Smooth muscle cell (in vitro differentiated cells): ENCODE data around the gene NCOA3. TPM values are rescaled to one million over a fixed set of nuclear protein-coding genes. Genes with fewer than 3 reads are reported as not detected.

Experiments used
- DNase-seq: peaks from one replicate; lab custom pipeline; 2025; ENCODE audit not compliant: unreplicated experiment; lab: John Stamatoyannopoulos, UW
- H2AFZ ChIP-seq: fragments of 200-600 bp; sonication (generic); 2 replicates; pipeline ENCODE4 v1.6.0; 2016; ENCODE audit warnings: antibody characterized with exemption, low read depth, mild to moderate bottlenecking
- H3F3A ChIP-seq: fragments of 200-600 bp; sonication (generic); 2 replicates; pipeline ENCODE4 v1.6.0; 2017; ENCODE audit warnings: antibody characterized with exemption, low read depth
- H3K27ac ChIP-seq: fragments of 200-600 bp; sonication (generic); 2 replicates; pipeline ENCODE4 v1.5.1; 2016; ENCODE audit warnings: low read depth, mild to moderate bottlenecking
- H3K27me3 ChIP-seq: fragments of 200-600 bp; sonication (generic); 2 replicates; pipeline ENCODE4 v1.6.1; 2016; ENCODE audit warnings: low read depth, mild to moderate bottlenecking
- H3K36me3 ChIP-seq: fragments of 200-600 bp; sonication (generic); 2 replicates; pipeline ENCODE4 v1.5.1; 2016; ENCODE audit warnings: low read depth
- H3K4me1 ChIP-seq: fragments of 200-600 bp; sonication (generic); 2 replicates; pipeline ENCODE4 v1.5.1; 2016; ENCODE audit warnings: low read depth
- H3K4me2 ChIP-seq: fragments of 200-600 bp; sonication (generic); 2 replicates; pipeline ENCODE4 v1.6.0; 2016; ENCODE audit warnings: mild to moderate bottlenecking
- H3K4me3 ChIP-seq: fragments of 200-600 bp; sonication (generic); 2 replicates; pipeline ENCODE4 v1.5.1; 2016; ENCODE audit warnings: mild to moderate bottlenecking
- H3K79me2 ChIP-seq: fragments of 200-600 bp; sonication (generic); 2 replicates; pipeline ENCODE4 v1.6.0; 2016; ENCODE audit warnings: low read depth, mild to moderate bottlenecking
- H3K9ac ChIP-seq: fragments of 200-600 bp; sonication (generic); 2 replicates; pipeline ENCODE4 v1.6.0; 2016; ENCODE audit warnings: low read depth
- H3K9me3 ChIP-seq: fragments of 200-600 bp; sonication (generic); replicated peaks from 2 replicates; pipeline ENCODE4 v1.5.1; 2016; ENCODE audit warnings: low read depth
- H4K20me1 ChIP-seq: fragments of 200-600 bp; sonication (generic); 2 replicates; pipeline ENCODE4 v1.6.0; 2016; ENCODE audit warnings: low read depth
- WGBS: methylation state at CpG from one replicate; pipeline ENCODE4 v1.1.7; 2016; ENCODE audit warnings: low lambda C conversion rate; 5-methylcytosine and 5-hydroxymethylcytosine counted together
- polyA plus RNA-seq: library from polyadenylated mRNA; unstranded; fragments of >200 nt; fragmentation: Nextera tagmentation; extraction: Ambion mirVana; gene quantifications from 2 replicates; pipeline ENCODE4 v1.2.1, GENCODE V29; 2016
- total RNA-seq: library from RNA; depleted of rRNA; stranded (reverse); fragments of >200 nt; gene quantifications from 2 replicates; pipeline ENCODE4 v1.2.3, GENCODE V29; 2014
- TF ChIP-seq, protein P1 (sequence below): fragments of 200-600 bp; sonication (generic); IDR thresholded peaks from 2 replicates; pipeline ENCODE4 v1.5.1; 2017; ENCODE audit warnings: borderline replicate concordance, mild to moderate bottlenecking, antibody characterized with exemption; ENCODE audit not compliant: insufficient read depth, poor library complexity, severe bottlenecking

NCOA3 gene
- total and polyA plus RNA-seq, 2 experiments from 2014 or later = 6.0 to 28.4 TPM

DNA sequence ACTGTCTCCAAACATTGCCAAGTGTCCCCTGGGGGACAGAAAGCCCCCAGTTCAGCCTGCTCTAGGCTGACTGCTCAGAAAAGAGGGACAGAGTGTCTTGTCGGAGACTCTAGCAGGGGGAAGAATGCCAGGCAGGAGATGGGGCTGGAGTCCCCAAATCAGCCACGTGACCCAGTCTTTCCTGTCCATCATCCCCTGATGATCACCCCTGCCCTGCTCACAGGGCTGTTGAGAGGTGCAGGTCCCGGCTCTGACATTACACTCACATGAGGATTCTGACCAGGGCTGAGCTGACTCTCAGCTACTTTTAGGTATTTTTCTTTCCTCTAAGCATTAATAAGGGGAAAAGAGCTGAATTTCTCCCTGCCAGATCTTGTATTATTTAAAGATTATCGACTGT lies 167.8 kb downstream of the NCOA3 start:
- 97% methylated on average over 4 of the region's 4 CpGs for WGBS
- Histone ChIP-seq H3K4me2 (no peak overlapping the region), H3K9me3 (no peaks in the 10 kb centered on the region), H3K4me3 (no peak overlapping the region), H4K20me1 (no peaks in the 10 kb centered on the region), H3K27me3 (no peaks in the 10 kb centered on the region), H3K36me3 (no peaks in the 10 kb centered on the region), H3K9ac (no peak overlapping the region), H3K4me1 (no peaks in the 10 kb centered on the region), H2AFZ (no peak overlapping the region), H3F3A (no peaks in the 10 kb centered on the region), H3K79me2 (no peaks in the 10 kb centered on the region), H3K27ac (no peak overlapping the region)
- TF ChIP-seq, protein P1, sequence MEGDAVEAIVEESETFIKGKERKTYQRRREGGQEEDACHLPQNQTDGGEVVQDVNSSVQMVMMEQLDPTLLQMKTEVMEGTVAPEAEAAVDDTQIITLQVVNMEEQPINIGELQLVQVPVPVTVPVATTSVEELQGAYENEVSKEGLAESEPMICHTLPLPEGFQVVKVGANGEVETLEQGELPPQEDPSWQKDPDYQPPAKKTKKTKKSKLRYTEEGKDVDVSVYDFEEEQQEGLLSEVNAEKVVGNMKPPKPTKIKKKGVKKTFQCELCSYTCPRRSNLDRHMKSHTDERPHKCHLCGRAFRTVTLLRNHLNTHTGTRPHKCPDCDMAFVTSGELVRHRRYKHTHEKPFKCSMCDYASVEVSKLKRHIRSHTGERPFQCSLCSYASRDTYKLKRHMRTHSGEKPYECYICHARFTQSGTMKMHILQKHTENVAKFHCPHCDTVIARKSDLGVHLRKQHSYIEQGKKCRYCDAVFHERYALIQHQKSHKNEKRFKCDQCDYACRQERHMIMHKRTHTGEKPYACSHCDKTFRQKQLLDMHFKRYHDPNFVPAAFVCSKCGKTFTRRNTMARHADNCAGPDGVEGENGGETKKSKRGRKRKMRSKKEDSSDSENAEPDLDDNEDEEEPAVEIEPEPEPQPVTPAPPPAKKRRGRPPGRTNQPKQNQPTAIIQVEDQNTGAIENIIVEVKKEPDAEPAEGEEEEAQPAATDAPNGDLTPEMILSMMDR = no peak
- no peak for DNase-seq

GRCh38 chr20:47669927-47670890 lies 168.5 kb downstream of the NCOA3 start:
- H3F3A ChIP-seq = no peaks in the 10 kb centered on the region
- 94% methylated on average over 21 of the region's 22 CpGs for WGBS
- TF ChIP-seq, protein P1 = no peak

GRCh38 chr20:47670913-47671312 lies 169.2 kb downstream of the NCOA3 start:
- H4K20me1 ChIP-seq = no peaks in the 10 kb centered on the region
- H2AFZ ChIP-seq = no peak overlapping the region
- H3K79me2 ChIP-seq = no peaks in the 10 kb centered on the region
- no peak overlapping the region for H3K4me2 ChIP-seq
- H3K4me1 ChIP-seq = no peaks in the 10 kb centered on the region
- TF ChIP-seq, protein P1 = no peak
- WGBS = 95% methylated on average over 10 of the region's 10 CpGs
- DNase-seq = no peak
- H3K27me3 ChIP-seq = no peaks in the 10 kb centered on the region
- no peaks in the 10 kb centered on the region for H3K9me3 ChIP-seq
- H3K4me3 ChIP-seq = no peak overlapping the region
- no peaks in the 10 kb centered on the region for H3K36me3 ChIP-seq
- no peaks in the 10 kb centered on the region for H3F3A ChIP-seq
- no peak overlapping the region for H3K9ac ChIP-seq
- H3K27ac ChIP-seq = no peak overlapping the region

More at GRCh38 chr20:47669927-47670890, 168.5 kb downstream of the NCOA3 start:
- no peak overlapping the region for H2AFZ ChIP-seq
- no peak overlapping the region for H3K27ac ChIP-seq
- no peaks in the 10 kb centered on the region for H3K27me3 ChIP-seq
- H4K20me1 ChIP-seq = no peaks in the 10 kb centered on the region
- H3K9ac ChIP-seq = no peak overlapping the region
- no peaks in the 10 kb centered on the region for H3K4me1 ChIP-seq
- H3K9me3 ChIP-seq = no peaks in the 10 kb centered on the region
- H3K36me3 ChIP-seq = no peaks in the 10 kb centered on the region
- H3K4me3 ChIP-seq = no peak overlapping the region
- H3K79me2 ChIP-seq = no peaks in the 10 kb centered on the region
- H3K4me2 ChIP-seq = no peak overlapping the region
- no peak for DNase-seq

DNA sequence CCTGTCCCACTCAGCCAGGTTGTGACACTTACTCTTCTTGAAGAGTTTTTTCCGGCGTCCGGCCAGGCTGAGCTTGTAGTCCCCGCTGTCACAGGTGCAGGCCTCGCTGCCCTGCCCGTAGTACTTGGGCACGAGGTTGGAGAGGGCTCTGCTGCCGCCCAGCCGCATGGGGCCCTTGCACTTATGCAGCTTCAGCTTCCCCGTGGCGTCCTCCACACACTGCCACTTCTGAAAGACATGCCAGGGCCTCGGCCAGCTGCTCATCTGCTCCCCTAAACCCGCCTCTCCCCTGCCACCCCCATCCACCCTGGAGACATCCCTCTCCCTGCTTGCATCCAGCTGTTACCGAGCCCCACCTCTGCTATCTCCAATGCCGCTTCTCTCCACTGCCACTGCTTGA lies 170.5 kb downstream of the NCOA3 start:
- TF ChIP-seq, protein P1 = no peak
- Histone ChIP-seq H4K20me1 (no peaks in the 10 kb centered on the region), H2AFZ (no peak overlapping the region), H3K4me3 (no peak overlapping the region), H3K4me1 (no peaks in the 10 kb centered on the region), H3K27me3 (no peaks in the 10 kb centered on the region), H3K4me2 (no peak overlapping the region), H3K9me3 (no peaks in the 10 kb centered on the region), H3F3A (no peaks in the 10 kb centered on the region), H3K79me2 (no peaks in the 10 kb centered on the region), H3K36me3 (no peaks in the 10 kb centered on the region), H3K9ac (no peak overlapping the region), H3K27ac (no peak overlapping the region)
- DNase-seq = no peak
- WGBS = 97% methylated on average over 14 of the region's 15 CpGs
